SHP77 (cell line): ENCODE measurements around the gene ADAMTS17.

Experiments used
- DNase-seq, 2 experiments: peaks; one replicate each; lab custom pipeline; 2025; lab: John Stamatoyannopoulos, UW

The ADAMTS17 gene

DNA sequence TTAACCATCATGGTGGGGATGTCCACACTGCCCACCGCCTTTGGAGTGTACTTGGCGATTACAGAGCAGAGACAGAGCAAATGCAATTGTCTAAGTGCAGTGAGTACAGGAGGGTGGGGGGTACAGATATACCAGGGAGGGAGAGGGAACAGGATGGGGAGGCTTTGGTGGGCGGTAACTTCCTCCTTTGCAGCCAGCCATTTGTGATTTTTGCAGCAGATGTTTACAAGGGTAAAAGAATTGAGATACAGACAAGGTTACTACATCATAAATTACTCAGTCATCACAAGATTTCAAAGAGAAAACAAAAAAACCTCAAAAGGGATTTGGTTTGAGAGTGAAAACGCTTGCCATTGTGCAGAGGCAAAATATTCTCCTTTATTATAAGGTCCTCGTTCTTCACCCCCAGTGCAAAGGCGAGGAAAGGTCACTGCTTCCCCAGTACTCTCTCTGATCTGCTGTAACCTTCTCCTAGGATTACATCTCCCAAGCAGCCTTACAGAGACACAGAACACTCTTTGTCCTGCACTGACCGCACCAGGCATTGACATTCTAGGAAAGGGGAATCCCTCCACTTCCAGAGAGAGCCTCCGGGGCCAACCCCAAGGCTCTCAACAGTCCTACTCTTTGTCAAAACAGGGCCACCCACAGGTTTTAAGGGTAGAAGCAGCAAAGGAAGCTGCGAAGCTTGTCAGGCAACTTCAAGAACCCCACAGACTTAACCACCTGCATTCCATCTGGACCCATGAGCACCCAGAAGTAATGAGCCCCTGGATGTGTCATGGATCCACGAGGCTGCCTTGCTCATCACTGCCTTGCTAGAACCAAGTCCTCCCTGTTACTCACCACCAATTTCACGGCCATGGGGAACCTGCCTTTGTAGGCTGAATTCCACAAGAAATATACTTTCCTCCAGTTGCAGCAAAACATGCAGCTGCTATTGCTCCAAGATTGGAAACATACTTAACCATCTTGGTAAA is 117.3 kb downstream of the ADAMTS17 start:
- DNase-seq, result no peak

DNA sequence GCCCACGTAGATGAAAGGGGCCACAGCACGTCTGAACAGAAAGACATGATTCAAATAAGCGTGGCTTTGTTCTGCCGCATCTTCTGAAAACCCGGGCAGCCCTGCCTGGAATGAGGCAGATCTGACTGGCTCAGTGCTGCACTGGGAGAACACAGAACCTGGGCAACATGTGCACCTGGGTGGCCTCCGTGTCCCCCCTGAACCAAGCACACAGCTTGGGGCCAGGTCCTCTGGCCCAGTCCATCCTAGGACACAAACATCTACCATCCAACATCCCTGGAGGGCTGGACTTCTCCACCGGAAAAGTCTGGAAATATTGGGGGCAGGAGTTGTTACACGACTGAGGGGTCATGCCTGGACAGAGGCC is 119.4 kb downstream of the ADAMTS17 start:
- no peak for DNase-seq

DNA sequence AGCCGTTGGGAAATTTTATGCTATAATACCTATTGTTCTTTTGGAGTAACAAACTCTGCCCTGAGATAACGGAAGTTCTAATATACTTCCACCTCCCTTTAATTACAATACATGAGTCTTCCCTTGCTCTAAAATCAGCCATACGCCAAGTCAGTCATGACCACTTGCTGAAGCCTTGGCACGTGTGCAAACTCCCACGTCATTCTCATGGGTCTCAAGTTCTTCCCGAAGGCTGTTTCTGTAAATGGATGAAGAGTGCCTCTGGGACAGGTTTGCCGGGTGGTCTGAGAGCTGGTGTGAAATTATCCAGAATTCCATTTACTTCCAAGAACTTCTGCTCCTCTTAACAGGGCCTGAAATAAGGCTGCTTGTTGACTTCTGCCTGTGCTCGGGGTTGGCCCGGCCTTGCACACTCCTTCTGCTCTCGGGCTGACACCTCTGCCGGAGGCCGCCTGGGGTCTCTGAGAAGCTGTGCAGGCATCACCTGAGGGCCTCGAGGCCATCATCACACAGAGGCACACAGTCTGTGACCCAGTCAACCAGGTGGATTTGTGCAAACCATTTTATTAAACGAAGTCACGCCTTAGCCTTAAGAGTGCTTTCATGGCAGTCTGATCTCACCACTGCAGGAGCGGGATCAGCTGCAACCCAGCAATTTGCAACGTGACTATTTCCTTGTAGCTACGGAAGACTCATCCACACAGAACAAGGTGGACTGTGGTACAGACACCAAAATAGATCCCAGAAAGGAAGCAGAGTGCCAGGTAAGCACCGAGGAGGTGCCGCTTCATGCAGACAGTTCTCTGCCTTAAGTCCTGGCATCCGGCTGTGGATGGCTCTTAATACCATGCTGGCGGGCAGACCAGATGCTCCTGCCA is 120.1 kb downstream of the ADAMTS17 start:
- DNase-seq, result no peak

DNA sequence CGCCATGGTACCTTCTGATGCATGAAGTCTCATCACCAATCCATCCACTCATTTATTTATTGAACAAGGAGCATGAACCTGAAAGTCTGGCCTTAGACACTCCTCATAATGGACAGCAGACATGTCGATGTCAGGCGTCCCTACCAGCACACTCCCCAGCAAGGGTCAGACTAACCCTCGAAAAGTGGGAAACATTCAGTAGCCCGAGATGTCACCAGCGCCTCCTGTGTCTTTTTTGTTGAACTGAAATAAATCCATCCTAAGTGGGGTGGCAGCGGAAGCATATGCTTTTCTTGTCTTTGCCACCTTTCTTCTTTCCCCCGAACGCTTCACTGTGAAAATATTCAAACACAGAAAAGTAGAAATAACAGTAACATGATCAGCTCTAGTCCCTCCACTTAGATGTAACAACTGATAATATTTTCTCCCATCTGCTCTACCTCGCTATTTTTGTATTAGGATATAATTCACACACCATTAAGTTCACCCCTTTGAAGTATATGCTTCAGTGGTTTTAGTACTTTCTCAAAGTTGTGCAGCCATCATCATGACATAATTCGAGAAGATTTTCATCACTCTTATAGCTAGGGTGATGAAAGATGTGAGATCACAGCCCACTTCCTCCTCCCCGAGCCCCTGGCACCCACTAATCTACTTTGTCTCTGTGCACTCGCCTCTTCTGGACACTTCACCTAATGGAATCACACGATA is 121.6 kb downstream of the ADAMTS17 start:
- DNase-seq, result no peak

DNA sequence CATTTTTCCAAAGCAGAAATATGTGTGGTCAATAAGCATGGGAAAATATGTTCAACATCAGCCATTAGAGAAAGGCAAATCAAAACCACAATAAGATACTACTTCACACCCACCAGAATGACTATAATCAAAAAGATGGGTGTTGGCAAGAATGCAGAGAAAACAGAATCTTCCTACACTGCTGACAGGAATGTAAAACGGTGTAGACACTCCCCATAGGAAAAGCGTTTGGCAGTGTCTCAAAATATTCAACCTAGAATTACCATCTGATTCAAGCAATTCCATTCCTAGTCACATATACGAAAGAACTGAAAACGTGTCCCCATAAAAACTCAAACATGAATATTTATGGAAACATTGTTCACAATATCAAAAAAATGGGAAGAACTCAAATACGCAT is 123.3 kb downstream of the ADAMTS17 start:
- DNase-seq, result no peak

DNA sequence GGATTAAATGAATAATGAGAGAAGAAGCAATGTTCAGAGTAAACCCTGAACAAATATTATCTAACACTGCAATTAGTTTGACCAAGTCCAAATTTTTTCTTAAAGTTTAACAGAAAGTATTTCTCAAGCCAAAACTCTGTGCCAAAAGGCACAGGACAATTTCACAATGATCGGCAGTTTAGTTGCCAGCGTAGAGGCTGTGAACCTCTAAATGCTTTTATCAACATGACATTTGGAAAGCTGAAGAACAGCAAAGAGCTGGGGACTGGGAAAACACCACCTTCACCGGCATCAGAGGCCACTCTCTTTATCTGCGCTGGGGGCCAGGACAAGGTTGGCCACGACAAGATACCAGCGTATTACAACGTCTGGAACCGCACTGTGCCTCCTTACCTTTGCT is 125.6 kb downstream of the ADAMTS17 start:
- DNase-seq, result no peak

DNA sequence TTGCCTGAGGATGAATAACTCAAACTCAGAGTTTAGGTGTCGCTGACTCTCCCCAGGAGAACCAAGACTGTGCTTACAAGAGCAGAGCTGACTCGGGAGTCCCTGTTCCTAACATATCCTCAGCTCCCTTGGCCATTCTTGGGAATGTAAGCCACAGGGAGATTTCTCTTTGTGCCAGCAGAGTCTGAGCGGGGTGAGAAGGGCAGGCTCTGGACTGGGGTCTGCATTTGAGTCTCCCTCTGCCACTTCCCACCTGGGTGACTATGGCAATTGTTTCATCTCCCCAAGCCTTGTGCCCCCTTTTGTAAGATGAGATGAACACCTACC is 126.0 kb downstream of the ADAMTS17 start:
- no peak for DNase-seq

DNA sequence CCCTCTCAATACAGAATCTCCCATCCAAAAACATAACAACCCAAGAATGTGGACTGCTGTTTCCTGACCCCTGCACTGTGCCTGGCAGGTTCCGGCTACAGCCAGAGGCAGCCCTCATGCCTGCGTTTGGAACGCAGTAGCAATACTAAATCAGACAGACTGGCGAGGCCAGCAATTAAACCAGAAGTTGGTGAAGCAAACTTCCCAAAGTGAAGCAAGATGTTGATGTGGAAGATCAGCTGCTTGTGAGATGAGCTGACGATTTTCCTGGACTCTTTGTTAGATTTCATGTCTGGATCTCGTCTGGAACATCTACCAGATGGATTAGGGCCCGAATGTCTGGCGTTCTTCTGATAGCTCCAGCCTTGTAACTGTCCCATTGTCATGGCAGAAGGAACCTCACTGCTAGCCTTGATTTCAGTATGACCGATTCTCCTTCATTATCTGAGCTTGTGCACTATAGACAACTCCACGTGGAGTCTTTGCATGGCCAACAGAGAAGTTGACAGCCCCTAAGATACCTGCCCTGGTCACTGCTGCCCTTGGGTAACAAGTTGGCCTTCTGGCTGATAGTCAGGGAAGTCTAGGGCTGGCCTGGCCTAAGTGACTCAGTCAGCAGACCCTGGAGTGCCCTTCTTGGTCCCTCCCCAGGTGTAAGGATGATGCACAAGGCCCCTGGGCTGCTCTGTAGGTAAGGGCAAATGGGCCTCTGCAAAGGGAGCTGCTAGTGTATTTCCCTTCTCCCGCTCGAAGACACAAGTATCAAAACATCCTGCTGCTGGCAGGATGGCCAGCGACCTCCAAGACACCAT is 126.5 kb downstream of the ADAMTS17 start:
- no peak for DNase-seq

DNA sequence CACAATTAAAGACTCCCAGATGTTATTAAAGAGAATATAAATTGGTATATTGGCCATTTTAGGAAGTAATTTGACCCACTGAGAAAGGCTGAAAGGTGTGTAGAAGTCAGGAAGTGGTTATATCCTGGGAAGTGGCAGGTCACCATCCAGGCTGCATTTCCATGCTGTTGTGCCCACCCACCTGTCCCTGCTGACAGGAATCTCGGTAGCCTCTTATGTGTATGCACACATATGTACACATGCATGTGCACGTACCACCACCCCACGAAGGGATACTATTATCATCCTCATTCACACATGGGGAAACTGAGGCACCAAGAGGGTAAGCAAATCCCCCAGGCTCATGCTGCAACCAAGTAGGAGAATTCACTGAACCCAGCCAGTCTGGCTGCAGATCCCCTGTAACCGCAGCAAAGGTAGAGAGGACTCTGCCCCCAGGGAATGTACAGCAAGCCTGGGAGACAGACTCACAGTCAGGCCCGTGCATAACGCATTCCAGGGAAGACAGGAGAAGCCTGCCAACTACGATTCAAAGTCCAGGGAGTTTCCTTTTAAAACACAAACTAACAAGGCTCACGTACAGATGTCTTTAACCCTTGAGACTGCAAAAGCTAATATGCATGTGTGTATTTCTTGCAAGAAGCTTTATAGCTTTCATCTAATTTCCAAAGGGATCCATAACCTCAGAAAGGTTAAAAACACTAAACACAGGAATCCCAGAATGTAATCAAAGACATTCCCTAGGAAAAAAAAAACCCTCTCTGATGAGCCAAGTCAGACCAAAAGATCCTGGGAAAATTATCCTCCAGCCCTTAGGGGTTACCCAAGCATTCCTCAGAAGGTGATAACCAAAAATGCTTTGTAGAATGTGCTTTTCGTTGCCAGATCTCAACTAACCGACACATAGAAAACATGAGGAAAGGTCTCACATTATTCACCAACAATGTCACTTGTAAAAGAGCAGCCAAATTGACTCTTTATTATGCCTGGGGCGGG is 129.6 kb downstream of the ADAMTS17 start:
- no peak for DNase-seq

DNA sequence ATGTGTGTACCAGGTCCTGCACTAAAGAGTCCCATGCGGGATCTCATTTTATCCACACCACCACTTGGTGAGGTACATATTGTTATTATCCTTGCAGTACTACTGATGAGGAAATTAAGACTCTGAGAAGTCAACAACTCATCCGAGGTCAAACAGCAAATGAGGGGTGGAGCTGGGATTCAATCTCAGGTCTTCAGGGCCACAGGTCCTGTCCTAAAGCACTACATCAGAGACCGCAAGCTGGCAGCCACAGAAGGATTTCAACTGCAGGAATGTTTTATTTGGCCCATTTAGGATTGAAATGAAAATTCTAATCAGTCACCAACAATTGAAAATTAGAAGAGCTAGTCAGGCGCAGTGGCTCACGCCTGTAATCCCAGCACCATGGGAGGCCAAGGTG is 131.4 kb downstream of the ADAMTS17 start:
- DNase-seq, result no peak

DNA sequence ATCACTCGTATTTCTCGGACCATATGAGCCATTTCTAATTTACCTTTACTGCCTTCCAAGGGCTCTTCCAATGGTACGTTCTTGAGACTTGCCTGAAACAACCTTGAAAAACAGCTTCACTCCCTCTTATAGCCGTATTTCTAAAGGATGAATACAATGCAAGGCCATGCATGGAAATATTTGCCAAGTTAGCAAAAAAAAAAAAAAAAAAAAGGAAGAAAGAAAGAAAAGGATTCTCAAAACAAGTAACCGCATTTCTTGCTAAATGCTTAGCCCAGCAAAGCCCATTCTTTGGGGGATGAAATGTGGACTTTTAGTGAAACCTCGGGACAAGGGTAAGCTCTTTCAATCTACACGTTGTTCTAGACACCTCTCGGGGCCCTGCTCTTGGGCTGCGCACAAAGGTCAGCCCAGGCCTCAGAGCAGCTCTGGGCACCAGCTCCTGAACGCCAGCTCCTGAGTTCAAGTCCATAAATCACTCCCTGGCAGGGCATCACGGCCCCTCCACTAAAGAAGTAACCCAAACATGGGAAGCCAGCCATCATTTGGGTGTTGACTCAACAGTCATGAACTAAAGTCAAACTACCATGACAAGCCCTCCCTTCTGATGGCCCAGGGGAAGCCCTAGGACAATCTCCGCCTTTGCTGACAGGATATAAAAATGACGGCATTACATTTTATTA is 132.7 kb downstream of the ADAMTS17 start:
- DNase-seq, result no peak

DNA sequence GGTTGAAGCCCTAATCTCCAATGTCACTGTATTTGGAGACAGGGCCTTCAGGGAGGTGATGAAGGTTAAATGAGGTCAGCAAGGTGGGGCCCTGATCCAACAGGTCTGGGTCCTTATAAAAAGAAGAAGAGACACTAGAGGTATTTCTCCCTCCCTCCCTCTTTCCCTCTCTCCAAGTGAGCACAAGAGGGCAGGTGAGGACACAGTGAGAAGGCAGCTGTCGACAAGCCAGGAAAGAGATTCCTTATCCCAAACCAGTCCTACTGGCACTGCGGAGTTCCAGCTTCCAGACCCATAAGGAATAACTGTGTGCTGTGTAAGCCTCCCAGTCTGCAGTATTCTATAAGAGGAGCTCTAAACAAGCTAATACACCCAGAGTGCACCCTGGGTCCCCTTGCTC is 134.7 kb downstream of the ADAMTS17 start:
- DNase-seq, result no peak

DNA sequence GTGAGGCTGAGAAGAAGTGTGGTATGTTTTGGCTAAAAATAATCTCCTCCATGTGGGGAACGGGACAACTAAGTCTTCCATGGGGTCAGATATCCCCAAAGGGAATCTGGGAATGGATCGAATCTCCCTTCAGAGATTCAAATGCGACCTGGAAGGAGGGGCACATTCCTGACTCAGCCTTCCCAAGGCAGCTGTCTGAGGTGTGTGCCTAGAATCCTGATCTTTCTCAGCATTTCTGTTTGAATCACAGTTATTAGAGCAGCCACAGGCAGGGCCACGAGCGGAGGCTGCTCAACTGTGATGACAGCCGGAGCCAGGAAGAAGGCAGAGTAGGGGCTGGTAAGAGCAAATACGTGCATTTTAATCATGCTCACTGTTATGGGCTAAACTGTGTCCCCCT is 135.1 kb downstream of the ADAMTS17 start:
- no peak for DNase-seq

DNA sequence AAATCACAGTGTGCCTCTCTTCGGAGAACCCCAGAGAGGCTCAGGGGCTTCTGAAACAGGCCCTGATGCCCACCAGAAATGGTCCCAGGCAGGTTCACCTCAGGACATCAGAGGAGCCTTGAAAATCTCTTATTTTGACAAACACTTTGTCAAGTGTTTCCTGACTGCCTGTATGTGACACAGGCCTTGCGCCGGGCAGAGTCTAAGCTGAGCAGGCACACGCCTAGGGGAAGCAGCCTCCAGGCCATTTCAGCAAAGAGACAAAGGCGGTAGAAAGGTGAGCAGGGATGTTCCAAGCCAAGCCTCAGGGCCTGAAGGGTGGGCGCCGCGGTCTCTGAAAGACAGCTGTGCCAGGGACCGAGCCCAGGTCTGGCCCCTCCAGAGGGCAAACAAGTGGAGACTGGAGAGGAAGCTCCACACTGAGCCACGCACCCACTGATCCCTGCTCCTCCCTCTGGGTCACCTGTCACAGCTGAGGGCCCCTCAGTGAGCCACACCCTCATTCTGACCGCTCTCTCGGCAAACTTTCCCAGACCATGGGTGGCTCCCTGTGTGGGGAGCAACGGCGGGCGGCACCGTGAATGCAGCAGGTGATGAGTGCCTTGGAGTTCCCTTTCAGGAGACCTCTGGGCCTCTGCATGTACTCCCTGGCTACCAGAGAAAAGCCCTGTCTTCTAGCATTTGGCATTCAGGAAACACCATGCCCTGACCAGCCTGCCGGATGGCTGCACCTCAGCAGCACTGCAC is 136.1 kb downstream of the ADAMTS17 start:
- no peak for DNase-seq

DNA sequence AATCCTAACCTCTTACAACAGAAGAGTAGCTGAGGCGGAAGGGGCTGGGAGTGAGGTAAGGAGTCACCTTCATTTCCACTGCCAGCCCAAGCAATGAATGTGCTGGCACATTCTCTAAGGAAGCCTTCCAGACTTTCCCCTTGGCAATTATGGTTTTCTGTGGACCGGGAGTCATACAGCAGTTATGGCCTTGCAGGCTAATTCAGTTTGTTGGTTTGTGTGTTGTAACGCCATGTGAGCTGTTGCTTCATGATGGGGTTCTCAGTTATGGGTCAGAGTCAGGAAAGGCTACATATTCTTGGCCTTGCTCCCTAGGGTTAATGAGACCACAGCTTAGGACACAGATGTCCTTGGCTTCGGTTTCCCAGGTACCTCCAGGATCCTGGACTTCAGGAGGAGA is 137.0 kb downstream of the ADAMTS17 start:
- no peak for DNase-seq

DNA sequence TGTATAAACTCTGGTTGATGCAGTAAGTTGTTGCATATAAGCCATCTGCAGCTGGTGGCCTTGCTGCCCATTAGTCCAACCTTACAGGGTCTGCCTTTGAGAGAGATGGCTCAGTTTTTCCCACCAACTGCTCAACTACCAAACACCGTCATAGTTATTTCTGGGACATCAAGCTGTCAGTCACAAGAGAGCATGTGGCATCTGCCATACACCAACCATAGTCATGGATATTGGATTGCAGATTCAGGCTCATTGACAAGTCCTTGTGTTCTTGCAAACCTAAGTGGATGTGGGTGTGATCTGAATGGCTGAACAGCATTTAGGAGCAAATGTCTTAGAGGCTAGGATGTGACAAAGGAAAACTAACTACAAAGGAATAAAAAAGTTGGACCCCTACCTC is 137.6 kb downstream of the ADAMTS17 start:
- DNase-seq, result no peak

DNA sequence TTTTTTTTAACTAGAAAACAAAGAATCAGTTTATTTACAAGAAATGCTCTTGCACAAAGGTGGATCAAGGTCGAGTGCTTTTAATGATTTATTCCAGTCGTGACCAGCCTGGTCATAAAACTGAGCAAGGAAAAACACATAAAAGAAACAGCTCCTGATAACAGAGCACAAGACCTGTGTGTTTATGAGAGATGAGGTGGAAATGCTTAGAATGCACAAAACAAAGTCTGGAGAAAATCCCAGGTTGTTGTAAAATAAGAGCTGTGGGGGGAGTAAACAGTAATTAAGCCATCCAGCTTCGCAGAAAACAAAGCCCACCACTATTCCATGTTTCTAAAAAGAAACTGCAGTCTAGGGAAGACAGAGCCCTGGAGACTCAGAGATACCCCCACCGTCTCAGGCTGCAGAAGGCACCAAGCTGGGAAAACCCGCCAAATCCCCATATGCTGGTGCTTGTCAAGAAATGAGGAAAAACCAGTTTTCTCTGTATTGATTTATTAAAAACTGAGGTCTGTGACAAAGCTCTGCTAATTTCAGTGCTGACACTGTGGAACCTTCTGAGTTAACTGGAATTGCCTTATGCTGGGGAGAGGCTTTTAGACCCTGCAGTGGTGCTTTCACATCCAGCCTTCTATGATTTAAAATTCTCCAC is 139.3 kb downstream of the ADAMTS17 start:
- DNase-seq, result no peak
